ENCODE data around the gene DGKE. TPM values are rescaled to one million over a fixed set of nuclear protein-coding genes. Genes with fewer than 3 reads are reported as not detected.

The DGKE gene
- total and polyA plus RNA-seq, 3 experiments from 2014 or later: 4.9 to 30.5 (median 26.7) TPM

DNA sequence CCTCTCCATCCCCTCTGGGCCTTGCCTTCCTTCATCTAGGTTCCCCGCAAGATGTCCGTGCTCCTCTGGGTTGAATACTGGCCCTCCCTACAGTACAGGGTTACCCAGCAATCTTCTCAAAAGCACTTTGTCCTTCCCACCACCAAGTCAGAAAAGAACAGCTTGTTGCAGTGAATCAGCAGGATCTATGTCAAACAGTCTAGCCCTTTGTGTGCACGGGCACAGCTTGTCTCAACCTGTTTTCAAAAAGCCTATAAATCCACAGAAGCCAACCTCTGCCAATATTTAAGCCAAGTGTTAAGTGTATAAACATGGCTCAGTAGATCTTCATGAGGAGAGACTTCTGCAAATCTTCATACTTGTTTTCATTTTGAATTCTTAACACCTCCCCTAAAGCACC lies 25.4 kb upstream of the DGKE start:
- H3K4me3 ChIP-seq (ENCODE audit: low read length): no peak overlapping the region
- DNase-seq: no peak
- Mint-ChIP-seq H3K4me1 (no peaks in the 10 kb centered on the region), H3K27ac (no peak overlapping the region), H3K36me3 (peaks cover 0 to 11% (median 9%) of the 10 kb centered on the region in 3 donors), H3K4me3 (no peak overlapping the region), H3K9me3 (no peaks in the 10 kb centered on the region), H3K27me3 (peaks cover 0 to 2% of the 10 kb centered on the region in 2 donors)
- POLR2A ChIA-PET: no interaction called here
- H3K9me3 ChIP-seq (ENCODE audit: low read length): no peaks in the 10 kb centered on the region
- no peaks in the 10 kb centered on the region for H3K27me3 ChIP-seq (ENCODE audit: insufficient read depth, low read length, poor library complexity, severe bottlenecking)
- no peak overlapping the region for H3K27ac ChIP-seq (ENCODE audit: low read depth, low read length)
- no peaks in the 10 kb centered on the region for H3K36me3 ChIP-seq (ENCODE audit: insufficient read depth, low read length)
- H3K4me1 ChIP-seq (ENCODE audit: insufficient read depth, low read length): no peaks in the 10 kb centered on the region
- CTCF ChIA-PET: interaction anchor here (0.7 kb wide), 1 partner anchor 132 kb away, joined by 3 read pairs; no protein-coding TSS in a partner anchor

DNA sequence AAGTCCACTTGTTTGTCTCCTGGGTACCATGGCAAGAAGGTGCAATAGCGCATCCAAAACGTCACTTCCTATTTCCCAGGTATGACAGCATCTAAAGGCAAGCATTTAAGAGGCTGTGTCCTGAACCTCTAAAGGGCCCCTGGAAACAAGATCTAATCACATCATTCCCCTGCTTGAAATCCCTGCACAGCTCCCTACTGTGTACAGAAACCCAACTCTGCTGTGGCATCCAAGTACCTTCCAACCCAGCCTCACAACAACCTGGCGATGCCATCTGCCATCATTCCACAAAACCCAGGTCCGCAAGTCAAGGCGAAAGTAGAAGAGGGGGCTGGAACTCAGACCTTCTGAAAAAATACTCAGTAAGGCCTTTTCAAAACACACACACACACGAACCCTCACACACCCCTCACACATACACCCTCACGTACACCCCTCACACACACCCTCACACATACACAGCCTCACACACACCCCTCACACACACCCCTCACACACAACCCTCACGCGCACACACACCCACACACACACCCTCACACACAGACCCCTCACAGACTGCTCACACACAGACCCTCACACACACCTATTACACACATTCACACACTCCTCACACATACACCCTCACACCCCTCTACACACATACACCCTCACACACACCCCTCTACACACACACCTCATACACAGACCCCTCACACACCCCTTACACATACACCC lies 24.7 kb upstream of the DGKE start:
- no peaks in the 10 kb centered on the region for H3K36me3 ChIP-seq (ENCODE audit: insufficient read depth, low read length)
- Mint-ChIP-seq H3K27ac (no peak overlapping the region), H3K4me1 (no peaks in the 10 kb centered on the region), H3K4me3 (no peak overlapping the region), H3K27me3 (peaks cover 0 to 2% of the 10 kb centered on the region in 2 donors), H3K9me3 (no peaks in the 10 kb centered on the region), H3K36me3 (peaks cover 0 to 11% (median 9%) of the 10 kb centered on the region in 3 donors)
- H3K4me1 ChIP-seq (ENCODE audit: insufficient read depth, low read length): no peaks in the 10 kb centered on the region
- H3K4me3 ChIP-seq (ENCODE audit: low read length): no peak overlapping the region
- H3K27me3 ChIP-seq (ENCODE audit: insufficient read depth, low read length, poor library complexity, severe bottlenecking): no peaks in the 10 kb centered on the region
- no peak overlapping the region for H3K27ac ChIP-seq (ENCODE audit: low read depth, low read length)
- DNase-seq: no peak
- ChIA-PET POLR2A (no interaction called here), CTCF (no interaction called here)
- H3K9me3 ChIP-seq (ENCODE audit: low read length): no peaks in the 10 kb centered on the region

DNA sequence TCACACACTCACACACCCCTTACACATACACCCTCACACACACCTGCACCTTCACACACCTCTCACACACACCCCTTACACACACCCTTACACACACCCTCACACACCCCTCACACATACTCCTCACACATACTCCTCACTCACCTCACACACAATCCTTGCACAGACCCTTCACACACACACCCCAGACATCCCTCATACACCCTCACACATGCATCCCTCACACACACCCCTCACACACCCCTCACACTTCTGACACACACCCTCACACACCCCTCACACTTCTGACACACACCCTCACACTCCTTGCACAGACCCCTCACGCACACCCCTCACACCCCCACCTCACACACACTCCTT lies 24.2 kb upstream of the DGKE start:
- no peaks in the 10 kb centered on the region for H3K9me3 ChIP-seq (ENCODE audit: low read length)
- no peak for DNase-seq
- no peaks in the 10 kb centered on the region for H3K9me3 Mint-ChIP-seq
- peaks cover 0 to 2% of the 10 kb centered on the region in 2 donors for H3K27me3 Mint-ChIP-seq
- no peaks in the 10 kb centered on the region for H3K4me1 ChIP-seq (ENCODE audit: insufficient read depth, low read length)
- no peaks in the 10 kb centered on the region for H3K27me3 ChIP-seq (ENCODE audit: insufficient read depth, low read length, poor library complexity, severe bottlenecking)
- H3K4me1 Mint-ChIP-seq: no peaks in the 10 kb centered on the region
- H3K27ac Mint-ChIP-seq: no peak overlapping the region
- H3K36me3 Mint-ChIP-seq: peaks cover 0 to 11% (median 10%) of the 10 kb centered on the region in 3 donors
- ChIA-PET CTCF (no interaction called here), POLR2A (no interaction called here)
- no peaks in the 10 kb centered on the region for H3K36me3 ChIP-seq (ENCODE audit: insufficient read depth, low read length)
- no peak overlapping the region for H3K27ac ChIP-seq (ENCODE audit: low read depth, low read length)
- no peak overlapping the region for H3K4me3 Mint-ChIP-seq
- H3K4me3 ChIP-seq (ENCODE audit: low read length): no peak overlapping the region

DNA sequence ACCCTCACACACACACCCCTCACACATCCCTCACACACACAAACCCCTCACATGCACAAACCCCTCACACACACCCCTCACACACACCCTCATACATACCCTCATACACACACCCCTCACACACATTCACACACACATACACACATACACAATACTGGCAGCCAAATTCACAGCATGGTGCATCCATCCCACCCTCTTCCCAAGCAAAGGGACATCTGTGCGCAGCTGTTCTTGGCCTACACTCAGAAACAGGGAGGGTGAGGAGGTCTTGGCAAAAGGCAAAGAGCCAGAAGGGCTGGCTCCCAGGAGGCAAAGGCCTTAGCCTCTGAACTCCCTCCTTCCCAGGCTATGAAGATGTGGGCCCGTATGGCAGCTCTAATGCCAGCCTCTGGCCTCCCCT lies 23.6 kb upstream of the DGKE start:
- H3K27me3 Mint-ChIP-seq: peaks cover 0 to 2% of the 10 kb centered on the region in 2 donors
- H3K36me3 ChIP-seq (ENCODE audit: insufficient read depth, low read length): no peaks in the 10 kb centered on the region
- no peak for DNase-seq

DNA sequence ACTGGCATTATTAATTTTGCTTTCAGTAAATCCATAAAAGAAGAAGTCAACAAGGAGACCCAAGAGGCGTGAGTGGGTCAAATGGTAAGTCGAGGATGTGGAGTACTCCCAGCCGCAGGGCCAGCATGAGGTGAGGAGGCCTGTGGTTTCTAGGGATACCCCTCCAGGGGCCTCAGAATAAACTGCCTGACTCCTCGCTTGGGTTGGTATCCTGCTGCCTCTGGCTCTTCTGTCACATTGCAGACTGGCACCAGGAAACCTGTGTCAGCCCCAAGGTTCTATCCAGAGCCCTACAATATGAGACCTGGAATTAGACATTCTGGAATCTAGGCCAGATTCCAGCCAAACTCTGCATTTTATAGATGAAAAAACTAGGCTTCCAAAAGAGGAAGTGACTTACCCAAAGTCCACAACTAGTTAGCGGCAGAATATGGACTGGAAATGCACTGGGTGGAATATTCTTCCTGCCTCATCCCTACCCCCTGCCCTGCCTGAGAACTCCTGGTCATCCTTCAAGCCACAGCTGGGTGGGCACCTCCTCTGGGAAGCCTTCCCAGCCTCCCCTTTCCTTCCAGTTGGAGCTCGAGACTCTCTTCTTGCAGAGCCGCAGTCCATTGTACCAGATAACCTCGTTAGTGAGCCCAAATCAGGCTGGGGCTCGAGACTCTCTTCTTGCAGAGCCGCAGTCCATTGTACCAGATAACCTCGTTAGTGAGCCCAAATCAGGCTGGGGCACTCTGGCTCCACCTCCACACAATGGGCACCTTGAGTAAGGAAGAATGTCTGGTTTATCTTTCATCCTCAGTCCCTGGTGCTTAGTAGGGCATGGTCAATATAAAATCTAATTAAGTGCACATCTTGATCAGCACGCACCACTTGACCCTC lies 22.8 kb upstream of the DGKE start:
- no peak overlapping the region for H3K27ac Mint-ChIP-seq
- ChIA-PET POLR2A (no interaction called here), CTCF (no interaction called here)
- no peaks in the 10 kb centered on the region for H3K27me3 ChIP-seq (ENCODE audit: insufficient read depth, low read length, poor library complexity, severe bottlenecking)
- no peak overlapping the region for H3K4me3 Mint-ChIP-seq
- no peaks in the 10 kb centered on the region for H3K4me1 ChIP-seq (ENCODE audit: insufficient read depth, low read length)
- no peaks in the 10 kb centered on the region for H3K9me3 ChIP-seq (ENCODE audit: low read length)
- H3K9me3 Mint-ChIP-seq: no peaks in the 10 kb centered on the region
- no peaks in the 10 kb centered on the region for H3K36me3 ChIP-seq (ENCODE audit: insufficient read depth, low read length)
- no peak overlapping the region for H3K4me3 ChIP-seq (ENCODE audit: low read length)
- no peaks in the 10 kb centered on the region for H3K4me1 Mint-ChIP-seq
- peaks cover 0 to 12% (median 10%) of the 10 kb centered on the region in 3 donors for H3K36me3 Mint-ChIP-seq
- no peak overlapping the region for H3K27ac ChIP-seq (ENCODE audit: low read depth, low read length)
- peaks cover 0 to 2% of the 10 kb centered on the region in 2 donors for H3K27me3 Mint-ChIP-seq
- DNase-seq: no peak

More for the DNA sequence above, 23.6 kb upstream of the DGKE start:
- Mint-ChIP-seq H3K27ac (no peak overlapping the region), H3K4me3 (no peak overlapping the region), H3K9me3 (no peaks in the 10 kb centered on the region), H3K4me1 (no peaks in the 10 kb centered on the region), H3K36me3 (peaks cover 0 to 11% (median 10%) of the 10 kb centered on the region in 3 donors)
- ChIA-PET CTCF (no interaction called here), POLR2A (no interaction called here)
- no peaks in the 10 kb centered on the region for H3K4me1 ChIP-seq (ENCODE audit: insufficient read depth, low read length)
- no peak overlapping the region for H3K4me3 ChIP-seq (ENCODE audit: low read length)
- no peak overlapping the region for H3K27ac ChIP-seq (ENCODE audit: low read depth, low read length)
- H3K27me3 ChIP-seq (ENCODE audit: insufficient read depth, low read length, poor library complexity, severe bottlenecking): no peaks in the 10 kb centered on the region
- H3K9me3 ChIP-seq (ENCODE audit: low read length): no peaks in the 10 kb centered on the region

DNA sequence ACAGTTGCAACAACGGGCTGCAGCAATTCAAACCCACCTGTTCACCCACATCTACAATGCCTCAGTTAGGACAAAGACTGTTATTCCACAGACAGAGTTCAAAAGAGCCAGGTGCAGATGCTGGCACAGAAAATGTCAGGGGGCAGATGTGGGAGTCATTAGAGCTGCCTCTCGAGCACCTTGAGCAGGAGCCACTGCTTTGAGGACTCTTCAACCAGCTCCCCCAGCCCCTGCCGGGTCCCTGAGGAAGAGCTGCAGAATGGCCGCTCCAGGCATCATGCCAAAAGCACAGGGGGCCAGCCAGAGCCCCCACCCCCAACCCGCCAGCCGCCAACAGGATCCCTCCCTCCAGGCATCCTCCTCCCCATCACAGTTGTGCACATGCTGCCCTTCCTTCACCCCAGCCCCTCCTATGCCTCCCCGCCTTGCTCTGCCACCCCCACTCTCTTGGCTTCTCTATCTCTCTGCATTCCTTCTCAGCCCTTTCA lies 21.0 kb upstream of the DGKE start:
- Histone ChIP-seq H3K4me3 (ENCODE audit: low read length) (no peak overlapping the region), H3K27me3 (ENCODE audit: insufficient read depth, low read length, poor library complexity, severe bottlenecking) (no peaks in the 10 kb centered on the region), H3K4me1 (ENCODE audit: insufficient read depth, low read length) (no peaks in the 10 kb centered on the region), H3K27ac (ENCODE audit: low read depth, low read length) (no peak overlapping the region), H3K9me3 (ENCODE audit: low read length) (no peaks in the 10 kb centered on the region), H3K36me3 (ENCODE audit: insufficient read depth, low read length) (no peaks in the 10 kb centered on the region)
- peaks cover 3 to 4% (median 3%) of the 10 kb centered on the region in 3 donors for H3K36me3 Mint-ChIP-seq
- DNase-seq: no peak
- H3K27me3 Mint-ChIP-seq: peaks cover 0 to 2% of the 10 kb centered on the region in 2 donors
- POLR2A ChIA-PET: no interaction called here
- CTCF ChIA-PET: no interaction called here
- no peaks in the 10 kb centered on the region for H3K9me3 Mint-ChIP-seq
- no peak overlapping the region for H3K4me3 Mint-ChIP-seq
- peak overlapping the region in 1 of 8 donors; percentile 16 for H3K27ac Mint-ChIP-seq
- no peaks in the 10 kb centered on the region for H3K4me1 Mint-ChIP-seq

DNA sequence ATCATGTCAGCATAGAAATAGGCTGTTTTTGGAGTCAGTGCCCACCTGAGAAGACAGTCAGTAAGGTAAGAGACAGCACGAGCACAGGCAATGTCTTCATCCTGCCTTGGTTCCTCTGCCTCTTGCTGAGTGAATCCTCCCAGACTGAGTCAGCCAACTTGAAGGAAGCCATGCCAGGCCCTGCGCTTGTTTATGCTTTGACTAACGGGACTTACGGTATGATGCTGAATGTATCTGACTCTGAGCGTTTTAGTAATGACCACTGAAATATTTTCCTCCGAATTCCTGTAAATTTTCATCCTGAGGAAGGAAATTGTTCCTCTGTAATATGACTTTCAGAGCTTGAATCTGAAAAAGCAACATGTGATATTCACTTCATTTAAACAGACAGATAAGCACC lies 18.2 kb upstream of the DGKE start:
- peaks cover 0 to 2% of the 10 kb centered on the region in 2 donors for H3K27me3 Mint-ChIP-seq
- Histone ChIP-seq H3K27me3 (ENCODE audit: insufficient read depth, low read length, poor library complexity, severe bottlenecking) (no peaks in the 10 kb centered on the region), H3K36me3 (ENCODE audit: insufficient read depth, low read length) (no peaks in the 10 kb centered on the region), H3K4me3 (ENCODE audit: low read length) (no peak overlapping the region), H3K9me3 (ENCODE audit: low read length) (no peaks in the 10 kb centered on the region), H3K4me1 (ENCODE audit: insufficient read depth, low read length) (no peaks in the 10 kb centered on the region), H3K27ac (ENCODE audit: low read depth, low read length) (no peak overlapping the region)
- H3K36me3 Mint-ChIP-seq: peaks cover 3 to 4% (median 3%) of the 10 kb centered on the region in 3 donors
- CTCF ChIA-PET: no interaction called here
- POLR2A ChIA-PET: no interaction called here
- H3K9me3 Mint-ChIP-seq: no peaks in the 10 kb centered on the region
- H3K4me1 Mint-ChIP-seq: peaks cover 5 to 6% (median 5%) of the 10 kb centered on the region in 3 donors
- no peak overlapping the region for H3K27ac Mint-ChIP-seq
- DNase-seq: no peak
- no peak overlapping the region for H3K4me3 Mint-ChIP-seq

DNA sequence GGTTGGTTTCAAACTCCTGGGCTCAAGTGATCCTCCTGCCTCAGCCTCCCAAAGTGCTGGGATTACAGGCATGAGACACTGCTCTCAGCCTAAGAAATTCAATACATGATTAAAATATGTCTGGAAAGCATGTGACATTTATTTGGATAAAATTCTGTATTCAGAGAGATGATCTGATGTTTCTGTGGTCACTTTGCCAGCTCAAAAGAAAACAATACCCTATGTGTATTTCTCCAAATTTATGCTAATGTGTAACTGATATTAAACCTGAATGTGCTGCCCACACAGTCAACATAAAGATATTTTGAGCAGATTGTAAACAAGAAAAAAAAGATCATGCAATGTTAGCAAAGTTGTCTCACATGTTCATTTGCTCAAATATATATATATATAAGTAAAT lies 16.9 kb upstream of the DGKE start:
- H3K4me1 Mint-ChIP-seq: peaks cover 5 to 6% (median 5%) of the 10 kb centered on the region in 3 donors
- H3K4me3 Mint-ChIP-seq: no peak overlapping the region
- ChIA-PET CTCF (interaction anchor here (1.4 to 5.2 kb wide), 2 partner anchors 119 to 122 kb away, joined by 4 to 36 read pairs; no protein-coding TSS in a partner anchor), POLR2A (no interaction called here)
- H3K36me3 Mint-ChIP-seq: peaks cover 3 to 4% (median 3%) of the 10 kb centered on the region in 3 donors
- Histone ChIP-seq H3K4me1 (ENCODE audit: insufficient read depth, low read length) (no peaks in the 10 kb centered on the region), H3K27me3 (ENCODE audit: insufficient read depth, low read length, poor library complexity, severe bottlenecking) (no peaks in the 10 kb centered on the region), H3K36me3 (ENCODE audit: insufficient read depth, low read length) (no peaks in the 10 kb centered on the region), H3K4me3 (ENCODE audit: low read length) (no peak overlapping the region), H3K9me3 (ENCODE audit: low read length) (no peaks in the 10 kb centered on the region), H3K27ac (ENCODE audit: low read depth, low read length) (no peak overlapping the region)
- no peaks in the 10 kb centered on the region for H3K9me3 Mint-ChIP-seq
- peaks cover 0 to 2% of the 10 kb centered on the region in 2 donors for H3K27me3 Mint-ChIP-seq
- no peak for DNase-seq
- H3K27ac Mint-ChIP-seq: peak overlapping the region in 1 of 8 donors; percentile 72

Data from CD8-positive, alpha-beta memory T cell (primary cell).